ENCODE measurements around the gene ALOX5AP.

Gene ALOX5AP

DNA sequence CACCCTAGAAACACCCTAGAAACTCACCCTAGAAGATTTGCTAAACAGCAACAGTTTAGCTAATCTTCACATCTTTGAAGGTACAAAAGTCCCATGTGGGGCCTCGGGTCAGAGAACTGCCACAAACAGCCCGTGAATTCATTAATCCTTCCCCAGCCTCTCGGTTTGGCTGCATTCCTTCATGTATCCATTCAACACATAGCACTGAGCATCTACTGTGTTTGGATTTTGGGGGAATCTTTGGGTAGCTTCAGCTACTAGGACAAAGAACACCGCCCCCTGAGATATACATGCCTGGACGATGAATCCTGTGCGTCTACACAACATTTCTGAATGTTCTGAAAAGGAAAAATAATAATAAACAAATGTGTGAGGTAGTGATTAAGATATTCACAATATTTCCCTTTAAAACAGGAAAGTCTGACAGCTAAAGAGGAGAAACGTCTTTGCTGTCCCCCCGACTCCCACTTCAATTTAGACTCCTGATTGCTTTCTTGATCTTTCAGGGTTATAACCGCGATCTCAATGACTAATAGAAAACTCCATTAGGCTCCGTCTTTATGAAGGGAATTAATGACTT lies 63.5 kb downstream of the ALOX5AP start:
- no peak for DNase-seq

DNA sequence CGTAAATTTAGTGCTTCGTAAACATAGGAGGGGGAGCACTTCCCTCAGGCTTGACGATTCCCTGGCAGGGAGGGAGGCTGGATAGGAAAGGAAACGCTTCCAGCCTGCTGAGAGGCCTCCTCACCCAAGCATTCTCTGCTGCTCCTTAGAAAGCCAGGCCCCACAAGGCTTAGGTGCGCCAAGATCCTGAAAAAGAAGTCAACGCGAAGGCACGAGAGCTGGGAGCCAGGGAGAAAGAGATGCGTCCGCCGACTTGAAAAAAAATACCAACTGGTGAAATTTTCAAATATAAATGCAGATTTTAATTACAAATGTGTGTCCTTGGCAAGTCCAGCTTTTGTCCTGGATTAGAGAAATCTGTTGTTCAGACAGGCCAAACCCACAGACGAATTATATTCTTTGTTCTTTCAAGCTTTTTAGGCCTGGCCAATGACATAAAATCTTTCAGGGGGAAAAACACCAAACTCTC lies 64.0 kb downstream of the ALOX5AP start:
- no peak for DNase-seq

DNA sequence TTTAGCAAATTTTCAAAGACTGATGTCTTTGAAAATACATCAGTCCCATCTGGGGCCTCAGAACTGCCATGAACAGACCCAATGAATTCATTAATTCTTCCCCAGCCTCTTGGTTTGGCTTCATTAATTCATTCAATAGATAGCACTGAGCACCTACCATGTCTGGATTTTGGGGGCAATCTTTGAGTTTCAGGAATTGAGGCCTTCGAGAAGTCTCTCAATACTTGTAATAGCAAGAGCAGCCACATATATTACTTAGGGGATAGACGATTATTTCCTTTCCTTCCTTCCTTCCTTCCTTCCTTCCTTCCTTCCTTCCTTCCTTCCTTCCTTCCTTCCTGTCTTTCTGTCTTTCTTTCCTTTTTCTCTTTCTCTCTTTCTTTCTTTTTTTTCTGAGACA lies 64.8 kb downstream of the ALOX5AP start:
- no peak for DNase-seq

- no peak for DNase-seq
Measured at GRCh38 chr13:30802501-30802900, 67.2 kb downstream of the ALOX5AP start.

DNA sequence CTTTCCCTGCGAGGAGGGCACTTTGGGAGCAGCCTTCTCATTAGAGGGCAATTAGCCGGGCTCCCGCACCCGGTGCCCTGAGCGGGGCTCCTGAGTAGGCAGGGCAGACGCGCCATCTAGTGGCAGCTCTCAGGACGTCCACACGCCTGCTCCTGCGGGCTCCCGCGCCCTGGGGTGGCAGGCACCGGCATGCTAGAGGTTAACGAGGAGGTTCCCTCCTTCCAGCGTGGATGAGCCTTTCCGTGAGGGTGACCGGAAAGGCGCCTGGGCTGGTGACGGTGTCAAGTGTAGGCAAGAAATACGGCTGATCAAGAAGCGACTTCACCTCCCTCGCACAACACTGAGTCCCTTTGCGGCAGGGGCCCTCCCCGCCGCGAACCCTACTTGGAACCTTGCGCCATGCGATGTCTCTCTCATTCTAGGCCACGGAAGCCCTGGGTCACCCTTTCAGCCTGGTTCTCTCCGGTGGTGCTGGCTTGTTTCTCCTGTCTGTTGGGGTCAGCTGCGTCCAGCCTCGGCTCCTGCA lies 67.7 kb downstream of the ALOX5AP start:
- peak; percentile 39 to 68 for DNase-seq

DNA sequence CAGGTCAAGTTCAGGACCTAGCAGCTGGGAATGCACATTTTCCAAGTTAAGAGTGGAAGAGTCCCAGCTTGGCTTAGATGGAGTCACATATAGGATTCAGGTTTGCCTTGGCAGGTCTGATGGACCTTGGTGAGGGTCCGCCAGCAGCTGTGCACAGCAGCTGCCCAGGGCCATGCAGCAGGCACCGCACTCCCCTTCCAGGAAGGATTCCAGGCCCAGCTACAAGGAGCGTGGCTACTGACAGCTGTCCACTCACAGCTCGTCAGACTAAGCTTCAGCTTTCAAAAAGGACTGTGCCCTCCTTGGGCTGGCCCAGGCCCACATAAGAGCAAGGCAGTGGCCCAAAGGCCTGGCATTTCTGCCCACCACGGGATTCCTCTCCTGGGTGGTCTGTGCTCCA lies 68.4 kb downstream of the ALOX5AP start:
- DNase-seq = no peak

GRCh38 chr13:30804474-30804873 lies 69.1 kb downstream of the ALOX5AP start:
- no peak for DNase-seq

GRCh38 chr13:30805132-30805537 lies 69.8 kb downstream of the ALOX5AP start:
- DNase-seq = no peak

- DNase-seq = no peak
Measured at GRCh38 chr13:30805603-30806011, 70.3 kb downstream of the ALOX5AP start.

DNA sequence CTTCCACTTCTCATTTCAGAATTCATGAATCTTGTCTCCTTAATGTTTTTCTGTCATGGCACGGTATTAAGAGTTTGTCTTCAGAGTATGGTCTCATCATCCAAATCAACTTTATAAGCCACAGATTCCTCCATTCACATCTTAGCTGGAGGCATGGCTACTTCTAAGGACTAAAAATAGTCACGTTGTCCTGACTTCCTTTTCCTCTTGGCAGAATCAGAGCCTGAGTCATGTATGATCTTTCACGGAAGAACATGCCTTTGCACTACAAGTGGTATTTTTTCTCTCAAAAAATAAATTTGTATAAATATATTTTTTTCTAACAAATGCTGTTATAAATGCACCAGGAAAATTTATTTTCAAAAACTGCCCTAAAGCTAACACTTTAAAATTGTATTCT lies 71.4 kb downstream of the ALOX5AP start:
- DNase-seq = peak in 1 of 2 experiments; percentile 5

DNA sequence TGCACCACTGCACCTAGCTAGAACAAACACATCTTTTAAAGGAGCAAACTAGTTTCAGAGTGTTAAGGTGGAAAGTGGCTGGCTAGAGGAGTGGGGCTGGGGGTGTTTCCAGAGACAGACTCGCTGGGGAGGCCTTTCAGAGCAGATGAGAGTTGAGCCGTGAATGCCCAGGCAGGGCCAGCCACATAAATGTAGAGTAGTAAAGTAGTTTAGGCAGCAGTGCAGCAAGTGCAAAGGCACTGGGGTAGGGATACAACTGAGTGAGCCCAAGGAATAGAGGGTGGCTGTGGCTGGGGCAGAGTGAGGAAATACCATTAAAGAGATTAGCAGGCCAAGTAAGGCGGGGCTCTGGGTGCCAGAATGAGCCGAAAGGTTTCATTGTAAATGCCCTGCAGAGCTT lies 72.0 kb downstream of the ALOX5AP start:
- no peak for DNase-seq

- DNase-seq = no peak
Measured at GRCh38 chr13:30808600-30808999, 73.3 kb downstream of the ALOX5AP start.

GRCh38 chr13:30809787-30810186 lies 74.4 kb downstream of the ALOX5AP start:
- DNase-seq = no peak

- DNase-seq = no peak
Measured at GRCh38 chr13:30810261-30810701, 74.9 kb downstream of the ALOX5AP start.

- DNase-seq = no peak
Measured at GRCh38 chr13:30810801-30811200, 75.5 kb downstream of the ALOX5AP start.

Data from SW 1271 (cell line).